GM18520 (cell line): Measurements from ENCODE around the gene MVB12B.

Experiments used
- ATAC-seq: cut with Tn5 transposase; IDR thresholded peaks from one replicate; pipeline ENCODE4 v1.9.1; 2021; ENCODE audit not compliant: unreplicated experiment

The MVB12B gene

GRCh38 chr9:126423142-126423915, 96.7 kb downstream of the MVB12B start:
- no peak for ATAC-seq

GRCh38 chr9:126423916-126424185, 97.2 kb downstream of the MVB12B start:
- ATAC-seq: no peak

- no peak for ATAC-seq
These were observed 97.9 kb downstream of the MVB12B start for GRCh38 chr9:126424511-126424910.

- ATAC-seq: no peak
These were observed 102.0 kb downstream of the MVB12B start for GRCh38 chr9:126428534-126429175.

GRCh38 chr9:126429190-126429589, 102.6 kb downstream of the MVB12B start:
- ATAC-seq: no peak

- ATAC-seq: no peak
These were observed 103.5 kb downstream of the MVB12B start for GRCh38 chr9:126430124-126430523.

GRCh38 chr9:126431077-126431742, 104.6 kb downstream of the MVB12B start:
- no peak for ATAC-seq

- no peak for ATAC-seq
These were observed 106.0 kb downstream of the MVB12B start for GRCh38 chr9:126432659-126433058.

GRCh38 chr9:126435105-126435504, 108.5 kb downstream of the MVB12B start:
- no peak for ATAC-seq

GRCh38 chr9:126435626-126436025, 109.0 kb downstream of the MVB12B start:
- no peak for ATAC-seq

- ATAC-seq: no peak
These were observed 110.1 kb downstream of the MVB12B start for GRCh38 chr9:126436545-126437267.

GRCh38 chr9:126437268-126437666, 110.6 kb downstream of the MVB12B start:
- no peak for ATAC-seq

- ATAC-seq: no peak
These were observed 111.1 kb downstream of the MVB12B start for GRCh38 chr9:126437701-126438100.

GRCh38 chr9:126438741-126439401, 112.2 kb downstream of the MVB12B start:
- ATAC-seq: no peak

- ATAC-seq: no peak
These were observed 112.8 kb downstream of the MVB12B start for GRCh38 chr9:126439402-126439765.

GRCh38 chr9:126439883-126440653, 113.4 kb downstream of the MVB12B start:
- ATAC-seq: no peak

- ATAC-seq: no peak
These were observed 114.3 kb downstream of the MVB12B start for GRCh38 chr9:126440940-126441339.

GRCh38 chr9:126442636-126443035, 116.0 kb downstream of the MVB12B start:
- no peak for ATAC-seq

GRCh38 chr9:126443144-126443543, 116.5 kb downstream of the MVB12B start:
- ATAC-seq: no peak

GRCh38 chr9:126448136-126448535, 121.5 kb downstream of the MVB12B start:
- ATAC-seq: no peak
